GM12874 (cell line): ENCODE data around the gene SYT13.

Experiments used
- TF ChIP-seq, protein P1 (sequence below): IDR thresholded peaks from 2 replicates; pipeline ENCODE4 v1.5.1; 2011; ENCODE audit warnings: low read depth, mild to moderate bottlenecking, control low read depth, low read length, moderate library complexity; ENCODE audit not compliant: insufficient read depth

Gene SYT13

DNA sequence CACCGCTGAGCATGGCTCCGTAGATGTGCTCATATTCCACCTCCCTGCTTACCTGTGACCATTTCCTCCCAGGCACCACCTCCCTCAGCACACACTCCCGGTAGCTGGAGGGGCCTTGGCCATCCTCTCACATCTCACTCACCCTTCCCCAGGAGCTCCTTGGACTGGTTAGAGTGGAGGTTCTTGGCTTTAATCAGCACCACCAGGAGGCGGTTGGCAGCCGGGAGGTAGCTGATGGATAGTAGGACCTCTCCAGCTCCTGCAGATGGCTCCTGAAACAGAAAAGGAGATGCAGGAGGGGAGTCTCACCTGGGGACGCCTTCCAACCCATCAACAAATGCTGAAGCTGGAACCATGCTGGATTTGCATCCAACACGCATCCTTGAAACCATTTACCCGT lies 39.9 kb downstream of the SYT13 start:
- TF ChIP-seq, protein P1, sequence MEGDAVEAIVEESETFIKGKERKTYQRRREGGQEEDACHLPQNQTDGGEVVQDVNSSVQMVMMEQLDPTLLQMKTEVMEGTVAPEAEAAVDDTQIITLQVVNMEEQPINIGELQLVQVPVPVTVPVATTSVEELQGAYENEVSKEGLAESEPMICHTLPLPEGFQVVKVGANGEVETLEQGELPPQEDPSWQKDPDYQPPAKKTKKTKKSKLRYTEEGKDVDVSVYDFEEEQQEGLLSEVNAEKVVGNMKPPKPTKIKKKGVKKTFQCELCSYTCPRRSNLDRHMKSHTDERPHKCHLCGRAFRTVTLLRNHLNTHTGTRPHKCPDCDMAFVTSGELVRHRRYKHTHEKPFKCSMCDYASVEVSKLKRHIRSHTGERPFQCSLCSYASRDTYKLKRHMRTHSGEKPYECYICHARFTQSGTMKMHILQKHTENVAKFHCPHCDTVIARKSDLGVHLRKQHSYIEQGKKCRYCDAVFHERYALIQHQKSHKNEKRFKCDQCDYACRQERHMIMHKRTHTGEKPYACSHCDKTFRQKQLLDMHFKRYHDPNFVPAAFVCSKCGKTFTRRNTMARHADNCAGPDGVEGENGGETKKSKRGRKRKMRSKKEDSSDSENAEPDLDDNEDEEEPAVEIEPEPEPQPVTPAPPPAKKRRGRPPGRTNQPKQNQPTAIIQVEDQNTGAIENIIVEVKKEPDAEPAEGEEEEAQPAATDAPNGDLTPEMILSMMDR: no peak

DNA sequence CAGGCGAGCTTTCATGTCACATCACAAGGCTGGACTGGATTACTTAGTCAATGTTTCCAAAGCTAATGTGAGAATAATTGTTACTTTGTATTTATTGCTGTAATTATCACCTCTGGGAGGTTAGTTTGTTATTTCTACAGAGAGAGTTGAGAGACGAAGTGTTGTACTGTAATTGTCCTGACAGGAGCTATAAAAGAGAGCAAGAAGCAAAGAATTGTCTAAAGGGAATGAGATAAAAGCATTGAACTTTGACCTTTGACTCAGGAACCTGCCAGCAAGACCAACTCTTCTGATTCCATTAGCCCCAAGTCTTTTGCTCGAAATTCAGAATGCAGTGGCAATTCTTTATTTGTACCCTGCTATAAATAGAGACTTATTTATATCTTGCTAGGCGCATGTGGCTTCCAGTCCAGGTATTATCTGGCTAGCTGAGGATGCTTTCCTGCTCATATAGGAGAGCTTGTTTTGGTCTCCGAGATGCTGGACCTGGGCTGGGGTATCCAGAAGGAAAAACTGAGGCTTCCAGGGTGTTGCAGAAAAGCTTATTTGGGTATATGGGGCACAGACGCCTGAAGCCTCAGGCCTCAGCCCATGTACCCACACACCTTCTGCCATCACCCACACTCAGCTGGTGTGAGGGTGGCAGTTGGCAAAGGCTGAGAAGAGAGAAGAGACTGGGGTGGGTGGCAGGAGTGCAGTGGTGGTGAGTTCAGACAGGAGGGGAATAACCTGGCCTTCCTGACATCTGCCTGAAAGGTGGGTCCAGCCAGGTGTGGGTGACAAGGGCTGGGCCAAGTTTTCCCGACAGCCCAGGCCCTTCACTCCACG lies 40.7 kb downstream of the SYT13 start:
- TF ChIP-seq, protein P1: no peak

DNA sequence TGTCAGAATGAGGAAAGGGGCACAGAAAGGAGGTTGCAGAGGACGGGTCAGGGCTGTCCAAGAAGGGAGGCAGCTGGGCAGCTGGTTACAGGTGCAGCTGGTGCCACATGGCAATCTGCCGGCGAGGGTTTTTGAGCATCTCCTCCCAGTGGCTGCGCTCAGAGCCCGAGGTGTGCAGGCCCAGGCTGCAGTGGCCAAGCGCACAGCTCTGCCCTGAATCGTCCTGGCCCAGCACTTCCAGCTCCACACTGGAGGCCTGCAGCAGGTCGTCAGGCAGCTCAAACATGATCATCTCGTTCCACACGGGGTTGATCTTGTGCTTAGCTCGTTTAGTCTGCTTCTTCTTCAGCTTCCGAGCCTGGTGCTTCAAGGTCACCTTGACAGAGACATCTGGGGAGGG lies 42.2 kb downstream of the SYT13 start:
- TF ChIP-seq, protein P1: no peak

DNA sequence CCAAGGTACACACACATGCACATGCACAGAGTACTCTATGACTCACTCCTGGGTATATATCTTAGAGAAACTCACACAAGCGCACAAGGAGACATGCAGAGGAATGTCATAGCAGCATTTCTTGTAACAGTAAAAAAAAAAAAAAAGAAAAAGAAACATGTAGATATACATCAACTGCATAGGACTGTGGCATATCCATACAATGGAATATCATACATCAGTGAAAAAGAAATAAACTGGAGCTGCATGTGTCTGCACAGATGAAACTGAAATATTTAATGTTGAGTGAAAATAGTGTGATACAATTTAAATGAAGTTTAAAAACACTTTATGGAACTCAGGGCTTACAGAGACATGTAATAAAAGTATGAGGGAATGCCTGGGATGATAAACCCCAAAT lies 46.4 kb downstream of the SYT13 start:
- TF ChIP-seq, protein P1: no peak

DNA sequence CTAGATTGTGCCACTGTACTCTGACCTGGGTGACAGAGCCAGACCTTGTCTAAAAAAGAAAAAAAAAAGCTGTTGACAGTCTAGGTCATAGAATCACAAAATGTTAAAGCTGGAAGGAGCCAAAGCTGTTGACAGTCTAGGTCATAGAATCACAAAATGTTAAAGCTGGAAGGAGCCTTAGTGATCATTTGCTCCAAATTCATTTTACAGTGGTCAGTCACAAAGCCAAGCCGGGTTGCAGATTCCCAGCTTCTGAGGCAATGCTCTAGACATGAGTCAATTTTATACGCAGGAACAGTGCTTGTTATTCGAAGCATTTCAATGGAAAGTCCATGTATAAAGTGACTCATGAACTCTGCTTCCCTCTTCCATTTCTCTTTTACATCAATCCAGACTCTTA lies 47.4 kb downstream of the SYT13 start:
- TF ChIP-seq, protein P1: no peak

DNA sequence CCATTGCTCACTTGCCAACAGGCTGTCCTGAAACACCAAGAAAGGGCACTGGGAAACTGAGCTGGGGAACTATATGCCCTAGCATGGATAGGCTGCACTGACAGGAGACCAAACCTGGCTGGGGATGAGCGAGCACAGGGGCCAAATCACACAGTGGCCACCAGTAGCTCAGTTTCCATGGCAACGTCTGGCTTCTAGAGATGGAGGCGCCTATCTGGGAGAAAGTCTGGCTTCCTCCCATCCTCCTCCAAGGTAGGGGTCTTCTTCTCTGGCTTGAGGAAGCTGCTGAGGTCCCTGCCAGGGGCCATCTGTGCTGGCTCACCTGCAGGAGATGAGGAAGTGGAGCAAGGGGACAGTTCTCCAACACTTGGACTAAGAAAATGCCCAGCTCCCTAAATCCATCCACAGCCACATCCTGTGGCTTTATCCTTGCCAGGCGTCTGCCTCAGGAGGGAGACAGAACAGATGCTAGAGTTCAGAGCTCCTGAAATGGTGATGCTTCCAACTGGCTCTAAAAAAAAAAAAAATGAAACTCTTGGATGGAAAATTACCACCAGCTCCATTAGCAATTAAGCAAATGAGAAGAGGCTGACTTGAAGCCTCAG lies 48.3 kb downstream of the SYT13 start:
- TF ChIP-seq, protein P1: no peak

DNA sequence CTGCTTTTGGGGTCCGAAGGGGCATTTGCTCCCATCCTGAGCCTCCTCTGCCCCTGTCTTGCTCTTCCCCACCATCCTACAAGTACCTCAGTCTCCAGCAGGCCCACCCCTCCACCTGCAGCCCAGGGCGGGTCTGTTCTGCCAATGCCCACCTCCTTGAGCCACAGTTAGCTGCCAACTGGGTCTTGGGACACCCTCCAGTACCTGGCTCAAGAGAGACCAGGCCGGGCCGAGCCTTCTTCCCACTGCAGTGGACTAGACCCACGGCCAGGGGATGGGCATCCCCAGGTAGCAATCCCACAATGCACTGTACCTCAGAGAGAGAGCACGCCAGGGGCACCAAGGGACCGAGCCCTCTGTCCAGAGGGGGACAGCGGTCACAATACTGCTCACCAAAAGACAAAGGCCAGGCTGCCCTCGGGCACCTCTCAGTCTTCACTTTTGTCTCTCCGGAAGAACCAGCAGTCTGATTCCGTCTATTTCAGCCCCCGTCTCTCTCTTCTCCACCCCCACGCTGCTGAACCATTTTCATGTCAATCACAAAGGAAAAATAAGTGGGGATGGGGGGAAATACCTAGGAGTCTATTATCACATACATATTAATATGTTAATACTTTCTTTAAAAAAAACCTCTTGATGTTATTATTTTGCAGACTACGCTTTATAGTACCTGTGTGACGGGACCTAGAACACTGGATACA lies 51.7 kb downstream of the SYT13 start:
- TF ChIP-seq, protein P1: no peak
